Measurements from ENCODE around the gene TSHZ1. TPM values are rescaled to one million over a fixed set of nuclear protein-coding genes. Genes with fewer than 3 reads are reported as not detected.

Gene TSHZ1
- total RNA-seq, 1 donor from 2014 or later = 1.3 TPM

DNA sequence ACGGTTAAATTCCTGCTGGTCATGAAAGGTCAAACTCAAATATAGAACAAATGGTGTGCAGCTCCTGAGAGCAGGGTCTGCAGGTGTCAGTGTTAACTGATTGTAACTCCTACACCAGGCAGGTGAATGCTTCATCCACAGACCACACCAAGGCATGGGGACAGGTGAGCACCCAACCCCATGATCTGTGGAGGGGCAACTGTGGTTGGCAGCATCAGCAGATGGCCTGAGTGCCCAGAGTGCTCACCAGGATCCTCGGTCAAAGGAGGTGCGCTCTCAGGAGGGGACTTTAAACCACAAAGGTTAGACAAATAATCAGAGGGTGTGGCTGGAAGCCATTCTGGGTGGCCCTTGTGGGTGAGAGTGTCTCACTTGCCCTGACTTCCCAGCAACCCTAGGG, 46.1 kb upstream of the TSHZ1 start:
- Histone ChIP-seq H3K27me3 (ENCODE audit: control insufficient read depth, insufficient read depth, low read length) (peaks cover 3% of the 10 kb centered on the region), H3K36me3 (ENCODE audit: control insufficient read depth, insufficient read depth, low read length) (no peaks in the 10 kb centered on the region), H3K4me3 (ENCODE audit: low read depth, low read length) (no peak overlapping the region)
- DNase-seq (ENCODE audit: low read depth) = no peak
- no peak for FAIRE-seq
- no peak for TF ChIP-seq CTCF (IDR thresholded peaks at IDR 0.05; ENCODE audit: insufficient read depth, low read length, severe bottlenecking)

DNA sequence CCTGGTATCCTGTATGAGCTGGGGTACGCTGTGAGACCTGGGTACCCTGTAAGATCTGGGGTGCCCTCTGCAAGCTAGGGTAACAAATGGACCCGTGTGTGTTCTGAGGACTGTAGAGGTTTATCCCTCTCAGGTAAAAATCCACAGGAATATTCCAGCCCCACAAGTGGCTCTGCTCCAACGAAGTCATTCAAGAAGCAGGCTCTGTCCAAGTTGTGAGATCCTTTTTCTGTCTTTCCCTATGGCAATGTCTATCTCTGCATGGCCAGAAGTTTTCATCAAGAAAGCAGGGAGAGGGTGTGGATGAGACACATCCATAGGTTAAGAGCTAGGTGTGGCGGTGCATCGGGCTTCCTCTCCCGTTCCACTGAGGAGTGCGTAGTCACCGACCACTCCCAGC, 44.7 kb upstream of the TSHZ1 start:
- TF ChIP-seq CTCF (IDR thresholded peaks at IDR 0.05; ENCODE audit: insufficient read depth, low read length, severe bottlenecking) = no peak
- Histone ChIP-seq H3K4me3 (ENCODE audit: low read depth, low read length) (no peak overlapping the region), H3K36me3 (ENCODE audit: control insufficient read depth, insufficient read depth, low read length) (no peaks in the 10 kb centered on the region), H3K27me3 (ENCODE audit: control insufficient read depth, insufficient read depth, low read length) (peaks cover 1% of the 10 kb centered on the region)
- no peak for DNase-seq (ENCODE audit: low read depth)
- FAIRE-seq = no peak

DNA sequence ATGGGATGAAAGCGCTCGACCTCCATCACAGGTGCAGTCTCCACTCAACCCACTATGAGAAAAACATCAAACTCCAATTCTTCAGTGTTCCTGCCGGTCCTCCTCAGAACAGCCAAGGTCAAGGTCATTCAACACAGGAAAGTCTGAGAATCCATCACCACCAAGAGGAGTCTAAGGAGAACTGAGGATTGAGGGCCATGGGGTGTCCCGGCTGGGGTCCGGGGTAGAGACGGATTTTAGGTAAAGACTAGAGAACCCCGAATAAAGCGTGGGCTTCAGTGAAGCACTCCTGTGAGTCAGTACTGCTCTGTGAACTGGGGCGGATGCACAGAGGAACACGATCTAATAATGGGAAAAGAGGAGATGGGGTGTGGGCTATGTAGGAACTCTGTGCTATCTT, 43.5 kb upstream of the TSHZ1 start:
- FAIRE-seq = no peak

DNA sequence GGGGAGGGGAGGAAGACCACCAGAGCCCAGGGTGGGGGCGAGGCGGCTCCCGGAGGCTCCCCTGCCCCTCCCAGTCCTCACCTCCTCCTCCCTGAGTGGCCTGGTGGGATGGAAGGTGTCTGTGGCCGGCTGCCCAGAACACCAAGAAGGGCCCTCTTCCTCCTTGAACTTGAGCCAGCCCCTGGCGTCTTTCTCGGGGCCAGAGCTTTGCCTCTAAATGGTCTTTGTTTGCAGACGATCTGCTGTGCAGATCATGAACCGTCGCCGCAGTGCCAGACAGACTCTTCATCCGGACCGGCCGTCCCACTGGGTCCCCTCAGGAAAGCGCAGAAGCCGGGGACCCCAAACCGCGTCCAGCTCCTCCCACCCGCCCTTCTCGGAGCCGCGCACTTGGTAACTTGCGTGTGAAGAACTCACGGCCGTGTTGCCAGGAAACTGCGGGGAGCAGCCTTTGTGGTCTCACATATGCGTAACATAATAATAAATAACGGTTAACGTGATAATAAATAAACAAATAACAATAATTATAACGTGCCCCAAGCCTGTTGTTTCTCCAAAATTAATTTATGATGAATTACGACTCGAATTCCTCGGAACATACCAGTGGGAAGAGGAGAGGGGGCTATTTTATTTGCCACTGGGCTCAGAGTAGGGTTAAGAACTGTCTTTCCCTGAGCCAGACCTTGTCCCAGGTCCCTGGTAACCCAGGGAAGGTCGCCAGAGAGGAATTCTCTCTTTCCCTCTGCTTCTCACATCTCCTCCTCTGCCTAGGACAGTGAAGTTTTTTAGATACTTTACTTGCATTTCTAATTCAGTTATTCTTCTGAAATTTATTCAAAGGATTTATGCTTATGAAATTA, 42.6 kb upstream of the TSHZ1 start:
- no peak overlapping the region for H3K4me3 ChIP-seq (ENCODE audit: low read depth, low read length)
- no peaks in the 10 kb centered on the region for H3K36me3 ChIP-seq (ENCODE audit: control insufficient read depth, insufficient read depth, low read length)
- TF ChIP-seq CTCF (IDR thresholded peaks at IDR 0.05; ENCODE audit: insufficient read depth, low read length, severe bottlenecking) = no peak
- no peak for FAIRE-seq
- no peak for DNase-seq (ENCODE audit: low read depth)
- peaks cover 1% of the 10 kb centered on the region for H3K27me3 ChIP-seq (ENCODE audit: control insufficient read depth, insufficient read depth, low read length)

More for the DNA sequence above, 43.5 kb upstream of the TSHZ1 start:
- no peak for TF ChIP-seq CTCF (IDR thresholded peaks at IDR 0.05; ENCODE audit: insufficient read depth, low read length, severe bottlenecking)
- peaks cover 1% of the 10 kb centered on the region for H3K27me3 ChIP-seq (ENCODE audit: control insufficient read depth, insufficient read depth, low read length)
- H3K4me3 ChIP-seq (ENCODE audit: low read depth, low read length) = no peak overlapping the region
- no peaks in the 10 kb centered on the region for H3K36me3 ChIP-seq (ENCODE audit: control insufficient read depth, insufficient read depth, low read length)
- DNase-seq (ENCODE audit: low read depth) = no peak

DNA sequence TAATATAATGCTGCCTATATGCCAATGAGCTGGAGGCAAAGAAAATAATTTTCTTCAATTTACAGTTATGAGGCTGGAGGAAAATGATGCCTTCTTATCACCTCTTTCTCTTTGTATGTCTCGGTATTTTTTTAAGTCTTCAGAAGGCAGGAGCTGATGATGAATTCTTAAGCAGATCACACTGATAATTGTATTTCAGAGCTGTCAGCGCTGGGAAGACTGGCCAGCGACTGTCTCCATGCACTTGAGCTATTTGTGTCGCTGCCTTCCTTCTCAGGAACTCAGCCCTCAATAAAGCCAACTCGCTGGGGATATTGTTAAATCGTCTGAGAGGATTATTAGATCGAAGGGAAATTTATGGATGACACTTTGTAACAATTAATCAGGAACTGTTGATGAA, 42.0 kb upstream of the TSHZ1 start:
- DNase-seq (ENCODE audit: low read depth) = no peak
- Histone ChIP-seq H3K27me3 (ENCODE audit: control insufficient read depth, insufficient read depth, low read length) (peaks cover 1% of the 10 kb centered on the region), H3K4me3 (ENCODE audit: low read depth, low read length) (no peak overlapping the region), H3K36me3 (ENCODE audit: control insufficient read depth, insufficient read depth, low read length) (no peaks in the 10 kb centered on the region)
- no peak for FAIRE-seq
- no peak for TF ChIP-seq CTCF (IDR thresholded peaks at IDR 0.05; ENCODE audit: insufficient read depth, low read length, severe bottlenecking)

GRCh38 chr18:75169411-75169810, 41.2 kb upstream of the TSHZ1 start:
- no peak overlapping the region for H3K4me3 ChIP-seq (ENCODE audit: low read depth, low read length)
- H3K36me3 ChIP-seq (ENCODE audit: control insufficient read depth, insufficient read depth, low read length) = no peaks in the 10 kb centered on the region
- FAIRE-seq = no peak
- H3K27me3 ChIP-seq (ENCODE audit: control insufficient read depth, insufficient read depth, low read length) = peaks cover 1% of the 10 kb centered on the region
- no peak for DNase-seq (ENCODE audit: low read depth)
- no peak for TF ChIP-seq CTCF (IDR thresholded peaks at IDR 0.05; ENCODE audit: insufficient read depth, low read length, severe bottlenecking)
